Ascending aorta (tissue), 2 donors: ENCODE data around the gene ADAMTS3. TPM values are rescaled to one million over a fixed set of nuclear protein-coding genes. Genes with fewer than 3 reads are reported as not detected.

Experiments used
- DNase-seq, 2 donors: peaks; one replicate each; pipeline ENCODE4 v3.0.0-alpha.2; 2019; ENCODE audit warnings: low spot score in 2 of 2
- H3K27ac ChIP-seq, 2 donors: fragments of 200-600 bp; sonication (generic); one replicate each; pipeline ENCODE4 v1.5.1; 2016 to 2017; ENCODE audit warnings: mild to moderate bottlenecking in 1 of 2
- H3K27me3 ChIP-seq: fragments of 200-600 bp; sonication (generic); one replicate; pipeline ENCODE4 v1.5.1; 2017
- H3K36me3 ChIP-seq, 2 donors: fragments of 200-600 bp; sonication (generic); one replicate each; pipeline ENCODE4 v1.5.1; 2016
- H3K4me1 ChIP-seq, 2 donors: fragments of 200-600 bp; sonication (generic); one replicate each; pipeline ENCODE4 v1.5.1; 2016 to 2017; ENCODE audit warnings: mild to moderate bottlenecking in 1 of 2
- H3K4me3 ChIP-seq, 2 donors: fragments of 200-600 bp; sonication (generic); one replicate each; pipeline ENCODE4 v1.5.1; 2016 to 2017; ENCODE audit warnings: mild to moderate bottlenecking in 1 of 2
- H3K9me3 ChIP-seq, 2 donors: fragments of 200-600 bp; sonication (generic); one replicate each; pipeline ENCODE4 v1.5.1; 2016
- intact Hi-C: fragments of 100-400 bp; cut with DNase I; formaldehyde crosslinking; loops from one replicate; pipeline ENCODE4 v1.15.1; 2023
- total RNA-seq: library from RNA; depleted of rRNA; stranded (reverse); fragments of >200 nt; gene quantifications from one replicate; pipeline ENCODE4 v1.1.0, GENCODE V29; 2016
- TF ChIP-seq, protein P1 (sequence below), 3 experiments: fragments of 200-600 bp in 2 of 3; fragments of 450-650 bp in 1 of 3; sonication (generic) in 2 of 3; IDR thresholded peaks; one replicate each; pipeline ENCODE4 v1.5.1; 2016 to 2019; ENCODE audit warnings: antibody characterized with exemption in 3 of 3, mild to moderate bottlenecking in 1 of 3, moderate library complexity in 1 of 3

Gene ADAMTS3
- total RNA-seq, 1 donor from 2014 or later, result 2.2 TPM

DNA sequence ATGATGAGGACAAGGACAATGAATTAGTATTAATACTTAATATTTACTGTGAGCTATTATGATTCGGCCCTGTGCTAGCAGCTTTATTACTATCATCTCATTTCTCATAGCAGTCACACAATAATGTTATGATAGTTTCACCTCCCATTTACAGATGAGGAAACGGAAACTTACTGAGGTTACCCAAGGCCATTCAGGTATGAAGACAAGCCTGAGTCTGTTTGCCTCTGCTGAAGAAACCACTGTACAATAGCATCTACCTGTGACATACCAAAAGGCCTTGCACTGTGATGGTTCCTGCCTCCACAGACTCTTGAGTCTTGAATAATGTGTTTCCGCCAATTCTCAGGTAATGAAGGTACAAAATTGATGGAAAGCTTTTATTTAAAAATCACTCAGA is 288.8 kb downstream of the ADAMTS3 start:
- Histone ChIP-seq H3K4me3 (no peak overlapping the region), H3K4me1 (no peaks in the 10 kb centered on the region), H3K36me3 (no peaks in the 10 kb centered on the region), H3K27me3 (no peaks in the 10 kb centered on the region), H3K9me3 (no peaks in the 10 kb centered on the region), H3K27ac (no peak overlapping the region)
- intact Hi-C loops, result no loop called here
- DNase-seq, result no peak
- TF ChIP-seq, protein P1, sequence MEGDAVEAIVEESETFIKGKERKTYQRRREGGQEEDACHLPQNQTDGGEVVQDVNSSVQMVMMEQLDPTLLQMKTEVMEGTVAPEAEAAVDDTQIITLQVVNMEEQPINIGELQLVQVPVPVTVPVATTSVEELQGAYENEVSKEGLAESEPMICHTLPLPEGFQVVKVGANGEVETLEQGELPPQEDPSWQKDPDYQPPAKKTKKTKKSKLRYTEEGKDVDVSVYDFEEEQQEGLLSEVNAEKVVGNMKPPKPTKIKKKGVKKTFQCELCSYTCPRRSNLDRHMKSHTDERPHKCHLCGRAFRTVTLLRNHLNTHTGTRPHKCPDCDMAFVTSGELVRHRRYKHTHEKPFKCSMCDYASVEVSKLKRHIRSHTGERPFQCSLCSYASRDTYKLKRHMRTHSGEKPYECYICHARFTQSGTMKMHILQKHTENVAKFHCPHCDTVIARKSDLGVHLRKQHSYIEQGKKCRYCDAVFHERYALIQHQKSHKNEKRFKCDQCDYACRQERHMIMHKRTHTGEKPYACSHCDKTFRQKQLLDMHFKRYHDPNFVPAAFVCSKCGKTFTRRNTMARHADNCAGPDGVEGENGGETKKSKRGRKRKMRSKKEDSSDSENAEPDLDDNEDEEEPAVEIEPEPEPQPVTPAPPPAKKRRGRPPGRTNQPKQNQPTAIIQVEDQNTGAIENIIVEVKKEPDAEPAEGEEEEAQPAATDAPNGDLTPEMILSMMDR (IDR thresholded peaks at IDR 0.05), result no peak

DNA sequence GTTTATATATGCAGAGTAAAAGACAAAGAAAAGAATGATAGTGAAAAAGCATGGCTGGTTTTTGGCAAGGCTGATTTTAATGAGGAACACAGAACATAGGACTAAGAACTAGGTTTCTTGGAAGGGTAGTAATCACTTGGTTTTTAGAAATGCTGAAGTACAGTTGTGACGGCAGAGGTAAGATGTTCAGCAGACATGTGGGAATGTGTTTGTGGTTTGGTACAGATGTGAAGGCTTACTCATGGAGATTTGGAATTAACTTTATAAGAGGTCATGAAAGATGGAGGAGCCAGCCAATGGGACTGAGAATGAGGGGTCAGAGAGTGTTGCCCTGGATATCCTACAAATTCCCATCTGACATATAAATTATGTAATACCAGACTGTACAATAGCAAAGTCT is 293.6 kb downstream of the ADAMTS3 start:
- no peaks in the 10 kb centered on the region for H3K4me1 ChIP-seq
- TF ChIP-seq, protein P1 (IDR thresholded peaks at IDR 0.05), result no peak
- intact Hi-C loops, result no loop called here
- no peaks in the 10 kb centered on the region for H3K27me3 ChIP-seq
- no peaks in the 10 kb centered on the region for H3K9me3 ChIP-seq
- no peak overlapping the region for H3K27ac ChIP-seq
- no peaks in the 10 kb centered on the region for H3K36me3 ChIP-seq
- no peak overlapping the region for H3K4me3 ChIP-seq
- no peak for DNase-seq

DNA sequence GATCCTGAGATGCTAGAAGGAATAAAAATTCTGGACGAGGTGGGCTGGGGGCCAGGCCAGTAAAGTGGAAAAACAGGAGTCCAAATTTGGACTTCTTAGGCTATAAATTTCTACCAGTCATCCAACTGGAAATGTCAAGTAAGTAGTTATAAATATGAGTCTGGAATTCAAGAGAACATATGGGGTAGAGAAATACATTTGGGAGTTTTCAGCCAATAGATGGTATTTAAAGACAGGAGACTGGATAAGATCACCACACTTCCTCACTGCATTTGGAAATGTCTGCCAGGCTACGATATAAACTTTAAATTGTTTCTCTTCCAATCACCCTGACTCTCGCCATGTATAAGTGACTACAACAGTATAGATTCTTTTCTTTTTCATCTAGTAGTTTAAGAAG is 294.8 kb downstream of the ADAMTS3 start:
- DNase-seq, result no peak
- H3K4me1 ChIP-seq, result no peaks in the 10 kb centered on the region
- H3K9me3 ChIP-seq, result no peaks in the 10 kb centered on the region
- no peaks in the 10 kb centered on the region for H3K36me3 ChIP-seq
- H3K27me3 ChIP-seq, result no peaks in the 10 kb centered on the region
- no peak overlapping the region for H3K27ac ChIP-seq
- intact Hi-C loops, result no loop called here
- TF ChIP-seq, protein P1 (IDR thresholded peaks at IDR 0.05), result no peak
- H3K4me3 ChIP-seq, result no peak overlapping the region

DNA sequence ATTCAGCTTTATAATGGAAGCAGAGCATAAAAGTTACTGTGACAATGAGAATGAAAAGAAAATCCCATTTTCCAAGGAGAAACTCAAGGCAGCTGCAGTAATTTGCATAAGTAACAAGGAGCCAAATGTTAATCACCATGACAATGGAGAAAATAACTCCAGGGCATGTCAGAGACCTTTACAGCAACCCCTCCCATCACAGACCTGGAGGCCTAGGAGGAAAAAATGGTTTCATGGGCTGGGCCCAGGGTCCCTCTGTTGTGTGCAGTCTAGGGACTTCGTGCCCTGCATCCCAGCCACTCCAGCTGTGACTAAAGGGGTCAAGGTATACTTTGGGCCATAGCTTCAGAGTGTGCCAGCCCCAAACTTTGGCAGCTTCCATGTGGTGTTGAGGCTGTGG is 313.8 kb downstream of the ADAMTS3 start:
- intact Hi-C loops, result no loop called here
- no peaks in the 10 kb centered on the region for H3K4me1 ChIP-seq
- H3K9me3 ChIP-seq, result no peaks in the 10 kb centered on the region
- H3K27me3 ChIP-seq, result no peaks in the 10 kb centered on the region
- H3K36me3 ChIP-seq, result no peaks in the 10 kb centered on the region
- TF ChIP-seq, protein P1 (IDR thresholded peaks at IDR 0.05), result no peak
- H3K4me3 ChIP-seq, result no peak overlapping the region
- H3K27ac ChIP-seq, result no peak overlapping the region
- DNase-seq, result no peak

DNA sequence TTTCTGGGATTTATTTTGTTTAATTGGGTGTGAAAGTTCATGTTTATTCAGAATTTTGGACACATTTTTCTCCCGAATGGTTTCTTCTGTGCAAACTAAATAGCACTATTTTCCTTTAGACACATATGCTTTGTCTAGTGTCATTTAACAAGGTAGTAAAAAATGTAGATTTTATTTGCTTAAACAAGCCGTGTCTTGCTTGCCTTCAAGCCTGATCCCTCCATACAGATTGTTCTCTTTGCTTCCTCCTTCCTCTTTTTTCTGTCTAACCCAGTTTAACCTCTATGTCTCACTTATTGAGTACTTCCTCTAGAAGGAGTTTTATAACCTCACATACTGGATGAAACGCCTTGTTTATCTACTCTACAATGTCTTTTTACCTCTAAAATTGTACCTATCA is 325.4 kb downstream of the ADAMTS3 start:
- H3K27me3 ChIP-seq, result no peaks in the 10 kb centered on the region
- intact Hi-C loops, result no loop called here
- H3K9me3 ChIP-seq, result no peaks in the 10 kb centered on the region
- H3K4me3 ChIP-seq, result no peak overlapping the region
- H3K4me1 ChIP-seq, result no peaks in the 10 kb centered on the region
- H3K27ac ChIP-seq, result no peak overlapping the region
- TF ChIP-seq, protein P1 (IDR thresholded peaks at IDR 0.05), result no peak
- DNase-seq, result no peak
- no peaks in the 10 kb centered on the region for H3K36me3 ChIP-seq

DNA sequence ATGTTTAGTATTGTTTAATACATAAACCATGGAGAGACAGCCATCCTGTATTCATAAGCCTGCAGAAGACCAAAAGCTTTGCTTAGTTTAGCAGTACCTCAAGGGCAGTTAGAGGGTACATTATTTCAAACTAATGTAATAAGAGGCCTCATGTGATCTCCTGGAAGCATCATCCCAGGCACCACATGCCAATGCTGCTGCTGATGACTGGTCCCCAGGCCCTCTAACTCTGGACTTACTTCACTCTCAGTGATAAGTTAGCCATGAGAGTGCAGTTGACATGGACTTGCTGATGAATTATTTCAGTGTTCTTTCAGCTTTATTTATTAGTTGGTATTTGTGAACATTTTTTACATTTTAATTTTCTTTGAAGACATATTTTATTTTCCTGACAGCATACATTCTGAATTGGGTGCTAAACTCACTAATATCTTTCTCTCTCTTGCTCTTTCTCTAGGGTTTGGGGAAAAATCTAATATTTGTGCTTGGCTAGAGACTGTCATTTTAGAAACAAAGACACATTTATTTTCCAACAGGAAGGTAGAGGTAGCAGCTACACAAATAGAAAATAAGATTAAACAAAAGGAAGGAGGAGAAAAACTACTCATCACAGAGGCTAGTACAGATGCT is 329.4 kb downstream of the ADAMTS3 start:
- no peak for DNase-seq
- TF ChIP-seq, protein P1 (IDR thresholded peaks at IDR 0.05), result no peak
- intact Hi-C loops, result no loop called here
- Histone ChIP-seq H3K4me3 (no peak overlapping the region), H3K36me3 (no peaks in the 10 kb centered on the region), H3K27me3 (no peaks in the 10 kb centered on the region), H3K4me1 (no peaks in the 10 kb centered on the region), H3K9me3 (no peaks in the 10 kb centered on the region), H3K27ac (no peak overlapping the region)
